GM19035 (cell line): ENCODE measurements around the gene CDKAL1.
"Not testable (repeated sequence)": the region's sequence is repeated elsewhere in the genome, so short reads cannot be mapped to it uniquely, and the experiment has no call there.

ENCODE experiments used
- ATAC-seq: cut with Tn5 transposase; IDR thresholded peaks from one replicate; pipeline ENCODE4 v1.9.1; 2021; ENCODE audit not compliant: unreplicated experiment

The CDKAL1 gene

DNA sequence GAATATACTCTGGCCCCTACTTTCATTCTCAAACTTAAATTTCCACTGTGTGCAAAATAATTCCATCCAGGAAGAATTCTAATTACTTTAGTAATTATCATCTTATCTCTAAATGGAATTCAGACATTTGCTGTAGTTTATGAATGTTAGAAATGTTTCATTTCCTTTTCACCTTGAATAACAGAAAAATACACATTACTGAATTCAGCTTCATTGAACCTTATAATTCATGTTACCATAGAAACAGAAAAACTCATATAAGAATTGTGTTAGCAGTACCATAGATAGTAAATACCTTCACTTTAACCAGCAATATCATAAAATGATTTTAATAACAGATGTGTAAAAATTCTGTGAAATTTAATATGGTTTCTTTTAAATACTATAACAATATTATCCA lies 514.9 kb downstream of the CDKAL1 start:
- no peak for ATAC-seq

DNA sequence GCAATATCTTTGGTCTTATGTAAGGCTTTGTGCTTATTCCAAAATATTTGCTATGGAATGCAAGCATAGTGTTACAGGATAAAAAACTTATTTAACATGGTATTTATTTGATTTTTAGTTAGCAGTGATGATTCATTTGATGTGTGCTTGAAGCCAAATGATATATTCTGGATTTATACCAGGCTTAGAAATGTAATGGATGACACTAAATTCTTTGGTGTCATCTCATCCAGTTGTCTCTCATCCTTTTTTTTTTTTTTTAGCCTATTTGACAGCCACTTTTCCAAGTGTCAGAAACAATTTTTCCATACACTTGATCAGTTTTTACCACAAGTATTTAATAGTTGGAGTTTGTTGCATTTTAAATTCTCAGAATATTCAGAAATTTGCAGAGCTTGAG lies 515.3 kb downstream of the CDKAL1 start:
- no peak for ATAC-seq

DNA sequence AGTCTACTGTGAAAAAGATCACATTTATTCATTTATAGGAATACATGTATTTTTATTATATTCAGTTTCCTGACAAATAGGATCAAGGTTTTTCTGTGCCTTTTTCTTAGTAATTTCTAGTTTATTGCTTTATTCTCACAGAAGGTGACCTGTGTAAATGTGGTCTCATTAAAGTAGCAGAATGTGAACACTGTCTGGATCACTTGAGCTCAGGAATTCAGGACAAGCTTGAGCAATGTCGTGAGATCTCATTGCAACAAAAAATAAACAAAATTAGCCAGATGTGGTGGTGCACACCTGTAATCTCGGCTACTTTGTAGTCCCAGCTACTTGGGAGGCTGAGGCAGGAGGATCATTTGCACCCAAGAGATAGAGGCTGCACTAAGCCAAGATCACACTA lies 516.7 kb downstream of the CDKAL1 start:
- ATAC-seq: no peak

DNA sequence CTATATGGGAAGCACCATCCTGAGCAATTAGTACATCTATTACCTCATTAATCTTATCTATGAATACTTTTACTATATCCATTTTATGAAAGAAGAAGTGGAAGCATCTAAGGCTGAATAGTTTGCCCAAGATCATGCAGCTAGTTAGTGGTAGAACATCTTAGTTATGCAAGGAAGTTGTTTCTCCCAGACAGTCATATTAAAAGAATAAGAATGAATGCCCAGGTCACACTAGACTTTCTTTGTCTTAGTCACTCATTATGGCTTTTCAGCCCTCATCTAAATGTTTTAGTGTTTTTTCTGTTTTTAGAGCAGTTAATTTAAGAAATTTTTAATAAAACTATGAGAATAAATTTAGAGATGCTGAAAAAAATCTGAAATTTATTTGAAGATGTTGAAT lies 517.5 kb downstream of the CDKAL1 start:
- ATAC-seq: no peak

DNA sequence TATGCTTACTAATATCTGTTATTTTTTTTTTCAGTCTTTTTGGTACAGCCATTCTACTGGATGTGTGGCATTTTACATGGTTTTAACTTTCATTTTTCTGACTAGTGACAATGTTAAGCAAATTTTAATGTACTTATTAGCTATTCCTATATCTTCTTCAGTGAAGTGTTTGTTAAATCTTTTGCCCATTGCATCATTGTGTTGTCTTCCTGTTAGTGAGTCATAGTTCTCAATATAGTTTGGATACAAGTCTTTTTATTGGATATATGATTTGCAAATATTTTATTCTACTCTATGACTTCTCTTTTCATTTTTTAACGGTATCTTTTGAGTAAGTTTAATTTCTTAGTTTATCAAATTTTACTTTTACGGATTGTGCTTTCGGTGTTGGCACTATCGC lies 519.4 kb downstream of the CDKAL1 start:
- ATAC-seq: no peak

- not testable (repeated sequence) for ATAC-seq
Observed at GRCh38 chr6:21055480-21055879, 521.2 kb downstream of the CDKAL1 start.

- no peak for ATAC-seq
Observed at GRCh38 chr6:21061892-21062291, 527.6 kb downstream of the CDKAL1 start.

DNA sequence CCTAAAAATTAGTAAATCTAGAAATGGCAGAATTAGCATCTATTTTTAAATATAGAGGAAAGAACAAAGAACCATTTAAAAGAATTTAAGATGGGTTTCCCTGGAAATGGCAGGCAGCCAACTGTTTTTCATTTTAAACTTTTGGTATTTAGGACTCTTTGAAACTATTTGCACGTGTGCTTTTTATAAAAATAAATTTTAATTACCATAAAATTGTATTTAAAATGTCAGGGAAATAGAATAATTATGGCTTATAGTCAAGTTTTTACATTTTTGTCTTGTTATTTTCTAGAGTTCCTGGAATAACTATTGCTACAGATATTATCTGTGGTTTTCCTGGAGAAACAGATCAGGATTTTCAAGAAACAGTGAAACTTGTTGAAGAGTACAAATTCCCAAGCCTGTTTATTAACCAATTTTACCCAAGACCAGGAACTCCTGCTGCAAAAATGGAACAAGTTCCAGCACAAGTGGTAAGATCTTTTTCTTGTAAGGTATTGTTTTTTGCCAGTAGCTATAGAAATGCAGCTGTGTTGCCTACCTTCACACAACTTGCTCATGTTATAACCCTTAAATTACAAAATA lies 530.6 kb downstream of the CDKAL1 start:
- no peak for ATAC-seq

DNA sequence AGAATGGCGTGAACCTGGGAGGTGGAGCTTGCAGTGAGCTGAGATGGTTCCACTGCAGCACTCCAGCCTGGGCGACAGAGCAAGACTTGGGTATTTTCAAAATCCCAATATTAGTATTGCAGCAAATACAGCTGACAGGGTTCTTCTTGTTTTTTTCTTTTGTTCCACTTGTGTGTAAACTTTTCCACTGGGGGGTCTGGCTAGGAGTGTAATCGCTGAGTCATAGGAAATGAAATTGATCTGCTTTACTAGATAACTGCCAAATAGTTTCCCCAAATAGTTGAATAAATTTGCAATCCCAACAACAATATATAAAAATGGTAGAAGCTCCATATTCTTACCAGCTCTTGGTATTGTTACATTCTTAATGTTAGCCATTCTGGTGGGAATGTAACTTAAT lies 533.3 kb downstream of the CDKAL1 start:
- no peak for ATAC-seq

DNA sequence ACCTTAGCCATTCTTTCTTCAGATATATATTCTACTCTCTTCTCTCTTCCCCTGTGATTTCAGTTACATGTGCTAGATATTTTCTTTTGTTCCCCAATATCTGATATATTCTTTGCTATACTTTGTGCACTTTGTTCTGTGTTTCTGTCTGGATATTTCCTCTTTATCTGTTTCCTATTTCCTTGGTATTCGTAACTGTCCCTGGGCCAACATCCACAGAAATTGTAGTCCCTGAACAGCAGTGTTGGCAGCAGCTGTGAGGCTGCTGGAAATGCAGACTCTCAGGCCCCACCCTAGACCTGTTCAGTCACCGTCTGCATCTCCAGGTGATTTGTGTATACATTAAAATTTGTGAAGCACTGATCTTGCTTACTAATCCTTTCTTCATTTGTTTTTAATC lies 536.4 kb downstream of the CDKAL1 start:
- no peak for ATAC-seq

GRCh38 chr6:21071780-21072468 lies 537.7 kb downstream of the CDKAL1 start:
- no peak for ATAC-seq

DNA sequence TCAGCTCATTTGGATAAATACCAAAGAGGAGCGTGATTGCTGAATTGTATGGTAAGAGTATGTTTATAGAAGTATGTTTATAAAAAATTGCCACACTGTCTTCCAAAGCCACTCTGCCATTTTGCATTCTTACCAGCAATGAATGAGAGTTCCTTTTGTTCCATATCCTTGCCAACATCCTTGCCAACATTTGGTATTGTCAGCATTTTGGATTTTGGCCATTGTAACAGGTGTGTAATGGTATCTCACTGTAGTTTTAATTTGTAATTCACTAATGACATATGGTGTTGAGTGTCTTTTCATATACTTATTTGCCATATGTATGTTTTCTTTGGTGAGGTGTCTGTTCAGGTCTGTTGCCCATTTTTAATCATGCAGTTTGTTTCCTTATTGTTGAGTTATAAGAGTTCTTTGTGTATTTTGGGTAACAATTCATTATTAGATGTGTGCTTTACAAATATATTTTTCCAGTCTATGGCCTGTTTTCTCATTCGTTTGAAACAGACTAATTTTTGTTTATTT lies 539.1 kb downstream of the CDKAL1 start:
- no peak for ATAC-seq

- ATAC-seq: no peak
Observed at GRCh38 chr6:21074484-21074883, 540.2 kb downstream of the CDKAL1 start.

DNA sequence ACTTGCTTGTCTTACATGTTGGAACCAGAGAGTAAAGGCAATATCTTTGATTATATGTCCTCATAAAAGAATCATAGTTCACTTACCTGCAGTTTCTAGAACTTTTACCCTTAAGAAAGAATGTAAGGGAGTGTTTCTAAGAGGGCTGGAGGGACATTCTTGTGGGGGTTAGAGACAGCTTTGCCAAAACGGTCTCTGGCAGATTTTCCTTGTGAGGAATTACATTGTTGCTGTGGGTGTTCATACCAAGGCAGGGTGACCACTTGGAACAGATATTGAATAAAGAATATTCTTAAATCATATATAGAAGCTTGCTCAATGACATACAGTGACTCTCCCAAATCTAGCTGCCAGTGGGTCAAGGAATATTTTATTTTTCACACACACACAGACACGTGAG lies 541.7 kb downstream of the CDKAL1 start:
- ATAC-seq: no peak

- ATAC-seq: no peak
Observed at GRCh38 chr6:21078497-21078896, 544.2 kb downstream of the CDKAL1 start.

- no peak for ATAC-seq
Observed at GRCh38 chr6:21079468-21080048, 545.3 kb downstream of the CDKAL1 start.

- ATAC-seq: no peak
Observed at GRCh38 chr6:21080221-21080620, 546.0 kb downstream of the CDKAL1 start.

DNA sequence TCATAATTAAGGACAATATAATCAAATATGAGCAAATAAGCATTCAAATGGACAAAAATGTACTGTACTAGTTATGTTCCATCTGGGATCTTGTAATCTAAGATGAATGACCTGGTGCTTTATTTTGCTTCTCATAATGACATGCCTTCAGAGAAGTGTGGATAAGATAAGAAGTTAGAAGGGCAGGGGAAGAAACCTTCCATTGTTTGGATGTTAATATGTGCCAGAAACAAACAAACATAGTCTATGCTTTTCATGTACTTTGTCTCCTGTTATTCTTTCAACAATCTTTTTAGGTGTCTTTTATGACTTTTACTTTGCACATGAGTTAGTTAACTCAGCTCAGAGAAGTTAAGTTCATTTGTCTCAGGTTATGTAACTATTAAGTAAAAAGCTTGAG lies 547.8 kb downstream of the CDKAL1 start:
- ATAC-seq: no peak

- ATAC-seq: no peak
Observed at GRCh38 chr6:21083708-21084107, 549.5 kb downstream of the CDKAL1 start.

DNA sequence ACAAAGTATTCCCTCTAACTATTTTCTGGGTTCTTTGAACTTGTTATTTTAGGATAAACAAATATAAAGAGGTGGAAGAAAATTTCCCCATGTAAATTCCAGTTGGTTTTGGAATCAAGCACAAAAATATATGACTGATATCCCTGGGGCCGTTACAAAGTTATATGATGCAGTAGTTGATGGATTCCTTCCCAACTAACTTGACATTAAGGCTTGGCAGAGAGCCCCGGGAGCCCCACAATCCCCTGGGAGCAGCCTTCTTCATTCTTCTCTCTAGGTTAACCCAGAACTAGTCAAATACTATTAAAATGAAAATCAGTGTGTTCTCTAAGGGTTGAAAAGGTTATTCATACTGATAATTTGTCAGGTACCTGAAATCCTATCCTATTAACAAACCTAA lies 550.4 kb downstream of the CDKAL1 start:
- ATAC-seq: no peak

DNA sequence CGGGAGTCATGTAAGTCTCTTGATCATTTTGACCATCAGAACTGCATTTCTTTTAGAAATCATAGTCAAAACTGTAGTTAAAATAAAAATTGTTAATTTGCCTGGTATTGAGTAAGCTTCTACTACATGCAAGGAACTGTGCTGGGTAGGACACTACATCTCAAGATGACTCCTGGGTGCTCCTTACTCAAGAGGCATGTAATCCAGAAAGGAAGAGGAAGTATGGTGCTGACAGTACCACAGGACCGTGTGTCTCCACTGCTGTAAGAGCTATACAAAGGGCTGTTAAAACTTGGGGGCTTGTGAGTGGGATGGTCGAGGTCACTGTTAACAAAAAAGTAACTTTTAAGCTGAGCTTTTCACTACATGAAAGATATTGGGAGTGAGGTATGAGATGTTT lies 551.0 kb downstream of the CDKAL1 start:
- ATAC-seq: no peak

GRCh38 chr6:21085643-21086042 lies 551.4 kb downstream of the CDKAL1 start:
- no peak for ATAC-seq
